NOMO-1 treated with DMSO at 0.1 percent for 48 hours (cell line): ENCODE data around the gene TTYH3.
"Not testable (repeated sequence)": the region's sequence is repeated elsewhere in the genome, so short reads cannot be mapped to it uniquely, and the experiment has no call there.

ENCODE experiments used
- DNase-seq: peaks from one replicate; lab custom pipeline; 2025; ENCODE audit not compliant: unreplicated experiment; lab: John Stamatoyannopoulos, UW

Gene TTYH3

DNA sequence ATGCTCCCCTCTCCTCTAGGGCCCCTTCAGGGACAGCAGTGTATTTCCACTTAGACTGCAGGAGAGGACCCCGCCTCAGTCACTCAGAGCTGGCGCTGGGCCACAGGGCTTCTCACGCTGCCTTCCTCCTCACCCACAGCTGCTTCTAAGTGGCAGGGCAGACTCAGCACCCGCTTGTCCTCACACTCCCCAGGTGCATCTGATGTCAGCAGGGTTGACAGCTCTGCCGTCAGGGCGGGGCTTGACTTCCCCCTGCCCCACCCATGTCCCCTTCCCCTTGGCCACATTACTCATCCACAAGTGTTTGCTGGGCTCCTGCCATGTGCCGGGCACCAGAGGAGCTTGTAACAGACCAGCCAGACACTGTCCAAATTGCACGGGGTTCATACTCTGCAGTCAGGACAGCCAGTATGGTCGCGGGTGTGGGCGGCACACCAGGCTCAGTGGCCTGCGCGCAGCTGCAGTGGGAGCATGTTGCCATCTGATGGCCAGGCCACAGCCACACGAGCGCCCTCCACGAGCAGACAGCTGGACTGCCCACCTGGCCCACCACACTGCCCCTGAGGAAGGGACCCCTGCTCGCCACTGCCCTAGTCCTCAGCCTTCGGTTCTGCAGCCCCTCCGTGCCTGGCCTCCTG, 29.3 kb upstream of the TTYH3 start:
- no peak for DNase-seq

DNA sequence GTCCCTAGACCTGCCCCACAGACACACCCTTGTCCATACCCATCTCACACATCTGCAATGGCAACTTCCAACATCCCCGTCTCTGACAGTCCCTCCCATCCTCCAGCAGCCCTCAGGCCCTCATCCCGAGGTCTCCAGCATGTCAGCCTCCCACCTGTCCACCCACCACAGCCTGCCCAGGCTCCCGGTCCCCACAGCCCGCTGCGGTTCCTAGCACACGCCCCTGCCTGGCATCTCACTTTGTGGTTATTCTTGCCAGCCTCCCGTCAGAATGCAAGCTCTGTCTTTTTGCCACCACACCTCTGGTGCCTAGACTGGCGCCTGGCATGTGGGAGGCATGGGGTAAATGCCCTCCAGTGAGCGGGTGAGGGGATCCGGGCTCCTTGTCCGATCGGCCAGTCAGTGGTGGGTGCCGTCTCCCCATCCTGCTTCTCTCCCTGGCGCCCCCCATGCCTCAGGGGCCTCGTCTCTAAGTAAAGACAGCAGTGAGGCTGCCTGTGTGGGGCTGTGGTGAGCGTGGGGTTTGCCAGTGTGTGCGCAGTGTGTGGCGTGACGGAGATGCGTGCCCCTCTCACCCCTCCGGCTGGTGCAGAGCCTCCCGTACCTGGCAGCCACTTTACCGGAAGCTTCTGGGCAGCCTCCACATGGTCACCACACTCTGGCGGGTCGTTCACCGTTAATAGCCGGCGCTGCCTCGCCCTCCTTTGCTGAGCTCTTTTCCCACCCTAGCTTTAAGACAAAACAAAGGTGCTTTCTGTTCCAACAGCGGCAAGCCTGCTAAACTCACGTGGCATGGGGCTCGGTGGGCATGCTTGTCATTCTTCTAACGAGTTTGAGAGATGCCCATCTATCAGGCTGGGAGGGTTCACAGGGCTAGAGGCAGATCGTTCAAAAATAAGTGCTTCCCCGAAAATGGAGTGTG, 28.5 kb upstream of the TTYH3 start:
- DNase-seq, result no peak

DNA sequence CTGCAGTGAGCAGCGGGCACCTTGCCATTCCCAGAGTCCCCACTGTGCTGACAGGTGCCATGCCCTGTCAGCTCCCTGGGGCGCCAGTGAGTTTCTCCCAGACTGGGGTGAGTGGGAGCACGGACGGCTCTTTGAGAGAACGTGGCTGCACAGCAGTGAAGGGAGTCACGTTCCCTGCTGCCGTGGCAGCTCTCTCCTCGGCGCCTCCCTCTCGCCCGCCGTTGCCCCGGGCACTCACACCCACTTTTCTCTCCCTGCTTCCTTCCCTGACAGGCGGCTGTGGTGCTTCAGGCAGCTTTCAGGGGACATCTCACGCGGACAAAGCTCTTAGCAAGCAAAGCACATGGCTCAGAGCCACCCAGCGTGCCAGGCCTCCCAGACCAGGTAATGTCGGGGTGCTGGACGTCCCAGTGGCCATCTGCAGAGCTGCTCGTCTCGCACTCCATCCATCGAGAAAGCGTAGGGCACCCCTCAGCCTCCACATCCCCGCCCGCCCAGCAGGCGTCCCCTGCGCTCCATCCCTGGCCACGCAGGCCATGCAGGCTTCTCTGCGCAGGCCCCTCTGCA, 27.1 kb upstream of the TTYH3 start:
- DNase-seq, result no peak

DNA sequence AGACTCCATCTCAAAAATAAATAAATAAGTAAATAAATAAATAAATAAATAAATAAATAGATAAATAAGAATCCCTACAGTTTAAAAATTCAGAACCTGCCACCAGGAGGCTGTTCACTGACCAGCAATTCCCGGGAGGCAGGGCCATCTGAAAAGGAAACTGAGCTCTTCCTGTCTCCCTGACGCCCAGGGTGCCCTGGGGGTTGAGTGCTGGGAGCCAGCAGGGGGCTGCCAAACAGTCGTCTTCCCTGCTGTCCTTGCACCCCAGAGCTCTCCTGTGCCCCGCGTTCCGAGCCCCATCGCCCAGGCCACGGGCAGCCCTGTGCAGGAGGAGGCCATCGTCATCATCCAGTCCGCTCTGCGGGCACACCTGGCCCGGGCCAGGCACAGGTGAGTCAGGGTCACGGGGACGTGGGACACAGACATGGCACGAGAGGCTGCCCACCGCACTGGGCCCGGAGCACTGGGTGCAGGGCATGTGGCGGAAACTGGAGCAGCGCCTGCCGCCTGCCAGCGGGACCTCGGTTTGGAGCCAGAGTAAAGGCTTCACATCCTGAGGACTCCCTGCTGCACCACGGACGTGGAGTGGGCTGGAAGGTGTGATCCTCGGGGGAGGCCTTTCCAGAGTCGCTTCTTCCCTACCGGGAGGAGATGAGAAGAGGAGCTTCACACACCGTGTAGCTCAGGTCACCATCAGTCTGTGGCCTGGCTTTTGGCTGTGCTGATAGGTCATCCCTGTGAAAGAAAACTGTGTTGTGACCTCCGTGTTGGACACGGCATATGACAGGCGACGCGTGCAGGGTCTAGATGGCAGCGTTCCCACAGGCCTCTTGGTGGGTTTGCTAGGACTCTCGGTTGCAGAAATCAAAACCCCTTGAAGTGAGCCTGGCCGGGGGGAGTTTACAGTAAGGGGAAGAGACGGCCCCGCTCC, 25.9 kb upstream of the TTYH3 start:
- DNase-seq, result no peak

DNA sequence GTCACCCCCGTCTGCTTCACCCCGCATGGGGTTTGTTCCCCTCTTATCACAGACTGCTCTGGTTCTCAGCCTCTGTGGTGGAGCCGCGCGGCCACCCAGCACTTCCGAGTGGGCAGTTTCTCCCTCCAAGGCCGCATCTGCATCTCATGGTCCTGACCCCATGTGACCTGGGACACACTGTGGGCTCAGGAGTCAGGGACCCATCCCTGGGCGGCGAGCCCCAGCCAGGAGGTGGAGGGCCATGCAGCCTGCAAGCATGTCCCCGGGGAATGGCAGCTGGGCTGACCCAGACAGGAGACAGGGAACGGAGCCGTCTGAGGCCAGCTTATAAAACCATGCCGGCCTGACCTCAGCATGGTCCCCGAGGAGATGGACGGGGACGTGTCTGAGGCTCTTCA, 25.2 kb upstream of the TTYH3 start:
- DNase-seq, result no peak

DNA sequence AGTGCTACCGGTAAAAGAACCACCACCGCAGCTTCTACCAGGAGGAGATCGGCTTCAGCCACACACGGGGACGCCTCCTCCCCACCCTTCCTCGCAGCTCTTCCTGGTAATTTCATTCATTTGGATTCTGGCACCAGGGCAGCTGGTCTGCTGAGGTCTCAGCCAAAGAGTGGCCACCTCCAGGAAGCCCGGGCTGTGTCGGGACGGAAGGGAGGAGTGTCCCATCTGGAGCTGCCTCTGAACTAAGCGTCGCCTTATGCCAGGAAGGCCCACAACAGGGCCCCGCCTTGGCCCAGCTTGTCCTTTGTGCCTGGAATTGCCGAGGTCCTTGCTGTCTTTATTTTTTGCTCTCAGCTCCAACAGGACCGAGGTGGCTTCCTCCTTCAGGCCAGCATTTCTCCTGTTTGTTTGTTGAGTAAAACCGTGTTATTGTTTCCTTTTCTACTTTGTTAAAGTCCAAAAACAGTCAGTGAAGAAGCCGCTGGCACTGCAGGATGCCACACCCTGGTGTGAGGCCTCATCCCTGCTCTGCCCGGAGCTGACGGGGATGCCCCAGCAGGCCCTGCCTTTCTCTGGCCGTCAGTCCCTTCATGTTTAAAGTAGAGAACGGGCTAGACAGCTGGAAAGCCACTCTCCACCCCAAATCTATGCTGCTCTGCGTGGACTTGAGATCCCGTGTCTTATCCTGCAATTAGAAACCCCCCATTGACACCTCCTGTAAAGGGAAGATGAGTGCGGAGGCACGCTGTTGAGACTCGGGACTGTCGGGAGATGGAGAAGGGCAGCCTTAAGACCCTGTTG, 24.5 kb upstream of the TTYH3 start:
- DNase-seq, result no peak

DNA sequence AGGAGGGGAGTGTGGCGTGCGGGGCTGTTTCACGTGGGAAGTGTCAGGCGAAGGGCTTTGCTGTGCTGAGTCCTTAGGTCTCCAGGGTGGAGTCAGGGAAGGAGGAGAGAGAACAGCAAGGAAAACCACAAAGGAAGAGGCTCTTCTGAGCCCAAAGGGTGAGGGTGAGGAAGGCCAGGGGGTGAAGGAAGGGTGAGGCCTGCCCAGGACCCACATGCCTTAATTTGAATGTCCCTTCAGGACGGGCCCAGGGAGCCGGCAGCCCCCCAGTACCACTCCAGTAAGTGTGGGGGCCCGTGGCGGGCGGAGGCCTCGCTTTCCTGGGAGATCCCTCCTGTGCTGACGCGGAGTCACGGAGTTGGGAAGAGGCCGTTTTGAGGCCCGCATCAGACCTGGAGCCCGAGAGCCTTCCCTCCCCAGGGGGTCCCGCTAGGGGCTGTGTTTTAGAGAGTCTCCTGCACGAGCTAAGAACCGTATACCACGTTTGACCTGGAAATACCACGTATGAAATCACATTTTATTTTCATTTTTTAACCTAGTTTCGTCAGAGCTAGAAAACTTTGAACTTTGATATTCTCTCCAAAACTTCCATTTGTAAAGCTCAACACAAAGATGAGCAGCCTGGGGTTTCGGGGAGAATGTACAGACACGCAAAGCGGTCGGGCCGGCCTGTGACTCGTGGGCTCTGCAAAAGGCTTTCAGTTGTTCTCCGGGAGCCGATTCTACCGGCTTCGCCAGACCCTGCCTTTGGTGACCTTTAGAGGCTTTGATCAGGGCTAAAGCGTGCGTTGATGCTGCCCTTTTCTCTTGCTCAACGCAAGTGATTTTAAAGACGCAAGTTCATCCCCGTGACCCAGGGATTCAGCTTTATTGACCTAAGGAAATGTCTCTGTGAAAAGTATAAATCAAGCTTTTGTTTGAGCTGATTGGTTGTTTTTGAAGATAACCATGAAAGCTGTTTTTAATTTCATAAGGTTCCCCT, 23.6 kb upstream of the TTYH3 start:
- no peak for DNase-seq

DNA sequence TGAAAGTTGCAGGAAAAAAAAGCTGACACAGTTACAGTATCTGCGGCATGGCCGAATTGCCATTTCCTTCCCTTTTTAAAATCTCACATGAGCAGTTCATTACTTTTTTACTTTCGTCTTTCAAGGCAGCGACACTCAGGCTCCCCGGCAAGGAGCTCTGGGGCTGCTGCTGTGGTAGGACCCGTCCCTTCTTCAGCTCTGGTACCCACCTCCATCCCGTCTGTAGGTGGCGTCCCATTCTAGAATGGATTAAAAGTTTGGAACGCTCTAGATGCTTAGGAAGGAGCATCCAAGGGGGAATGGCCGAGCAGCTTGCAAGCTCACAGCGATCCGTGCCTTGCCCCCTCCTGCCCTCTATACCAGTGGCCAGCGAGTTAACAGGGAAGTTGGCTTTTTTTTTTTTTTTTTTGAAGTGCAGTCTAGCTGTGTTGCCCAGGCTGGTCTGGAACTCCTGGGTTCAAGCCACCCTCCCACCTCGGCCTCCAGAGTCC, 22.8 kb upstream of the TTYH3 start:
- peak; percentile 88 for DNase-seq

DNA sequence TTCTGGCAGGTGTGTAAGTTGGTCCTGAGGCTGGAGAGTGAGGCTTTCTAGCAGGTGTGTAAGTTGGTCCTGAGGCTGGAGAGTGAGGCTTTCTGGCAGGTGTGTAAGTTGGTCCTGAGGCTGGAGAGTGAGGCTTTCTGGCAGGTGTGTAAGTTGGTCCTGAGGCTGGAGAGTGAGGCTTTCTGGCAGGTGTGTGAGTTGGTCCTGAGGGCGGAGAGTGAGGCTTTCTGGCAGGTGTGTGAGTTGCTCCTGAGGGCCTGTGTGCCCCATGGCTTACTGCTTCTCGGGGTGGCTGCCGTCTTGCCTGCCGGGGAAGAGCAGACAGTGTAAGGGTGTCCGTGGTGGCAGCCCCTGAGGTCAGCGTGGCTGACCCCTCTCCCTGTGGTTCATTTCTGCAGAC, 22.1 kb upstream of the TTYH3 start:
- not testable (repeated sequence) for DNase-seq

DNA sequence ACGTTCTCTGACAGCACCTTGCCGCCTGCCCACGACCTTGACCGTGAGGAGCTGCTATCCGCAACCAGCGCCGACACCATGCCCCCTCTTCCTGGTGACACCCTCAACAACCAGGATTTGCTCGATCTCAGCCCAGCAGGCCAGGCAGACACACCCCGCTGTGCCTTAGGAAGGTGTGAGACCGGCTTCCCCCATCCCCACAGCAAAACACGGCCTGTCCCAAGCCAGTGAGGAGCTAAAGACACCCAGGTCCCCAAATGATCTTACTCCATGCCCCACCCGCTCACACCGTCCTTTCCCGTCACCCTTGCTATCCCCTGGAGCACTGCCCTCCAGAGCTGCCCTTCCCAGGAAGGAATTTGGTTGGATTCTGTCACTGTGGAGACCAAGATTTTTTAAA, 21.3 kb upstream of the TTYH3 start:
- no peak for DNase-seq

DNA sequence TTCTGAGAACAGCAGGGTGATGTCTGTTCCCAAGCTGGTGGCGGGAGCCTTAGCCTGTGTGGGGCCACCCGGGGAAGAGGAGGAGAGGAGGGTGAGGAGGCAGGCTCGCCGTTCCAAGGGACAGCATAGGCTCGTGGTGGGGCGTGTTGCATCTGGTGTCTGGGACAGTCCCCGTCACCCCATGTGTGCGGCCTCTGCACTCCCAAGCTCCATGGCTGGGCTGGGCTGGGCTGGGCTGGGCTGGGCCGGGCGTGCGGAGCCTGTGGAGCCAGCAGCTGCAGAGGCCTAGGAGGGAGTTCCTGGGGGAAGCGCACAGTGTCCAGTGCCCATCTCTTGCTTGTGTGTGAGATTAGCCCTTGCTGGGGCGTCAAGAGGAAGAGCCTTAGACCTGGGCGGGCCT, 20.9 kb upstream of the TTYH3 start:
- no peak for DNase-seq

DNA sequence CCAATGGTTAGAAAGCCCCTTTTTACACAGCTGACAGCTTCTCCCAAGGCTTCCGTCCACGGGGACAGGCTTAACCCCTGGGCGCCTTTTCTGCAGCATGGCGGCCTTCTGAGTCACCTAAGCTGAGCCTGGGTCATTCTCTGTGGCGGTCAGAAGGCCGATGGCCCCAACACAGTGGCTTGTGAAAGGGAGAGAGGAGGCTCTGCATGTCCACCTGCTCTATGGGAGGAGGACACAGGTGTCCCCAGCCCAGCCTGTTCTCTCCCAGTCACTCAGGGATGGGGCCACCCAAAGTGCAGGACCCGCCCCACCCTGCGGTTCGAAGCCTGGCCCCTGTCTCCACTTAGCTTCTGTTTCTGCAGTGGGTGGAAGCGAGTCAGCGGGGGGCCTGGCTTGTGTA, 20.4 kb upstream of the TTYH3 start:
- DNase-seq, result no peak

DNA sequence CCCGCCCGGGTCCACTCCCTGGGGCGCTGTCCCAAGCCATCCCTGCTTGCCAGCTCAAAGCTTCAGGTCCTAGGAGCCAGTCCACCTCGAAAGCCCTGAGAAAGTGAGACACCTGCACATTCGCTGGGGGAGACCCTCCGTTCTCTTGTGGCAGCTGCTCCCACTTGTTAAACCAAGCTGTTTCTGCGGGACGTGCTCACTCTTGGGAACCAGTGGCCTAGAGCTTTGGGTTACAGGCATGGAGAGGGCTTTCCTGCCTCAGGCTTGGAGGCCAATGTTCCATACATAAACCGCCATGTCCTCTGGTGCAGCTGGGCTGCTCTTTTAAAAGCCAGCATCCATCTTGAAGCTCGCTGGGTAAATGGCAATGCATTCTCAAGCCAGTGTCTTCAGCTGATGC, 19.9 kb upstream of the TTYH3 start:
- no peak for DNase-seq

DNA sequence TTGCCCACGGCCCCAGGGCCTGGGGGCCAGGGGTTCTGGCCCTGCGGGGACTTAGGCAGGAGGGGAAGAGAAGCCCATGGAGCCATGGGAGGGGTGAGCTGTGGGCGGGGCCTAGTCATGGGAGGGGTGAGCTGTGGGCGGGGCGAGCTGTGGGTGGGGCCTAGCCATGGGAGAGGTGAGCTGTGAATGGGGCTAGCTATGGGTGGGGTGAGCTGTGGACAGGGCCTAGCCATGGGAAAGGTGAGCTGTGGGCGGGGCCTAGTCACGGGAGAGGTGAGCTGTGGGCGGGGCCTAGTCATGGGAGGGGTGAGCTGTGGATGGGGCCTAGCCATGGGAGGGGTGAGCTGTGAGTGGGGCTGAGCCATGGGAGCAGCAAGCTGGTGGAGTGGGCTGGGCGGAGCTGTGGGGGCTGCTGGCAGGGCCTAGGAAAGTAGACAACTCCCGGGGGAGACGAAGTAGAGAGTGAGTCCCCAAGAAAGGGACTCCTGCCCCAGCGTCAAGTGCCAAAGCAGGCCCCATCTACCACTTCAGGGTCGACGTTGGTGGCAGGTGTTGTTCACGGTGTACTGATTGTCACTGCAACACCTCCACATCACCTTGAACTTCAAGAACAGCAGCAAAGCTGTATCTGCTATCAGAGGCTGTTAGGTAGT, 19.2 kb upstream of the TTYH3 start:
- no peak for DNase-seq

DNA sequence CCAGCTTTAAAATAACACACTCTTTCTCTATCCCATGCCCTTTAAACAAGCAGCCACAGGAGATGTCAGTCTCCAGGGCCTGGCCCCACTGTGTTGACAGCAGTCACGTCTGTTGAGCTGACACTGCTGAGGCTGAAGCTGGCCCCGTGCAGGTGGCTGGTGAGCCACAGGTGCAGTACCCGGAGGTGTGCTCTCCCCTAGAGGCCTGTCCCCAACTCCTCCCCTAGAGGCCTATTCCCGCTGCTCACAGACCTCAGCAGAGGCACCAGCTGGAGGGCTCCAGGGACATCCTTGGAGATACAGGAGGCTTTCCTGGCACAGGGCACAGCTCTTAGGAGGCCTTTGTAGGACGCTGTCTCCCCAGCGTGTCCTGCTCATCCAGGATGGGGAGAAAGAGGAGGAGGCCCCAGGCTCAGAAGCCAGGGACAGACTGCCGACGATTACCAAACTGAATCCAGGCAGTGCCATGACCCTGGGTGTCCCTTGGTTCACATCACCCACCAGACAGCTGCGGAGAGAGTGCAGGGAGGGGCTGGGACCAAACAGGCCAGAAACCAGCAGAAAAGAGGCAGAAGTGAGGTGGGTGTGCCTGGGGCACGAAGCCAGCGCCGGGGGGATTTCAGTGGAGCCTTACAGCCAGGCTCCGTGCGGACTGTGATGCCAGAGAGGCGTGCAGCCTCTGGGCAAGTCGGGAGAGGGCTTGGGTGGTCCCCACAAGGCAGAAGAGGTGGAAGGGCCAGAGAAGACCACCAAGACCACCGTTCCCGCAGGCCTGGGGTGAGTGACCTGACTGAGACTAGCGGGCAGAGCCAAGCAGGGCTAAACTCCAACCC, 18.5 kb upstream of the TTYH3 start:
- no peak for DNase-seq

DNA sequence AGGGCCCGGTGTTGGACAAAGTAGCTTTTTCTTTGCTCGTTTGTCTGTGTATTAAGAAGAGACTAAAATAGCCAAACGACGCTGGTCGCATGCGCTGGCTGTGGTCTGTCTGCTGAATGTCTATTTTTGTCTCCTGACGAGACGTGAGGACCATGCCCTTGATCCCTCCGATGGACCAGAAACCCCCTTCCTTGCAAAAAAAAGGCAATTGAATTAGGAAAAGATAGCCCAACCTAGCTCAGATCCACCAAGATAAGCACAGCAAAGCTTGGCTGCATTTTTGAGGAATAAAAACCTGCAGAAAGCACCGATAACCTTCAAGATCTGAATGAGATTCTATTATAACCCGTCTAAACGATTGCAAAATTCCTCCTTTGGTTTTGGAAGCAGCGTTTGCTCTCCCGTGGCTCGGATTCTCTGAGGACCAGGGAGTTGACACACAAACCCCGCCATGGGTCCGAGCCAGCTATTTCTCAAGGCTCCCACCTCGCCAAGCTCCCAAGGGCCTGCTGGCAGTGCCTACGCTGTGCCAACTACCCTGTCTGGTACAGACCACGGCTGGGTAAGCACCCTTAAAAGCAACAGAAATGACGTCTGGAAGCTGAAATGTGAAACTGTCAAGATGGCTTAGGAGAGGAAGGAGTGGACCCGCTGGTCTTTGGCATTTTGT, 17.7 kb upstream of the TTYH3 start:
- DNase-seq, result peak; percentile 26
